HCT116 (cell line): ENCODE results near the gene TNIK. TPM values are rescaled to one million over a fixed set of nuclear protein-coding genes. Genes with fewer than 3 reads are reported as not detected.

Experiments used
- ATAC-seq: fragments of 200-7000 bp; cut with Tn5 transposase; 2 replicates; pipeline ENCODE4 v1.9.1; 2020; ENCODE audit warnings: mild to moderate bottlenecking, moderate library complexity
- BruUV-seq: library from RNA; stranded (reverse); fragments of 400-500 nt; replicated peaks from 2 replicates; lab custom pipeline; 2021; lab: Mats Ljungman, UMichigan
- CTCF ChIA-PET: fragments of 300-600 bp; sonication (Branson Sonifier 250); formaldehyde crosslinking; loops from one replicate; lab custom pipeline; 2021; ENCODE audit warnings: antibody characterized with exemption; lab: Charles Lee
- POLR2A ChIA-PET: fragments of 300-600, 350-600 bp; sonication (Branson Sonifier 250); formaldehyde crosslinking; loops from one replicate; lab custom pipeline; 2021; ENCODE audit warnings: antibody characterized with exemption; lab: Charles Lee
- RAD21 ChIA-PET, 2 experiments: fragments of 300-600 bp; sonication (Branson Sonifier 250); formaldehyde crosslinking; loops; one replicate each; lab custom pipeline; 2023; ENCODE audit warnings: low total read pairs in 2 of 2; ENCODE audit not compliant: uncharacterized antibody in 2 of 2, unreplicated experiment in 2 of 2, low non-redundant PET in 1 of 2; lab: Charles Lee
- DNase-seq: peaks from one replicate; pipeline ENCODE4 v3.0.0-alpha.2; 2010; ENCODE audit warnings: low read depth, low spot score
- H2AFZ ChIP-seq: fragments of 200-600 bp; shearing (Covaris generic), sonication (generic); 2 replicates; pipeline ENCODE4 v1.6.1; 2017; ENCODE audit warnings: low read depth, mixed run types, mixed read lengths, antibody characterized with exemption, low read length; ENCODE audit not compliant: poor library complexity, severe bottlenecking
- H3K27ac ChIP-seq: 2 replicates; pipeline ENCODE4 v1.5.1; 2012; ENCODE audit warnings: low read depth, low read length
- H3K27me3 ChIP-seq: fragments of 200-600 bp; sonication (generic); 2 replicates; pipeline ENCODE4 v1.6.1; 2016; ENCODE audit warnings: mixed run types, low read length, mixed read lengths; ENCODE audit not compliant: insufficient read depth
- H3K36me3 ChIP-seq, 2 experiments: fragments of 200-500 bp in 1 of 2; fragments of 200-600 bp in 1 of 2; sonication (Bioruptor generic) in 1 of 2; sonication (generic) in 1 of 2; 2 replicates each; pipeline versions ENCODE4 v1.5.1 to v1.6.1; 2014 to 2016; ENCODE audit warnings: low read length in 2 of 2, inconsistent platforms in 1 of 2, mixed read lengths in 1 of 2, mixed run types in 1 of 2; ENCODE audit not compliant: insufficient read depth in 2 of 2, control insufficient read depth in 1 of 2
- H3K4me1 ChIP-seq, 2 experiments: fragments of 200-600 bp in 1 of 2; sonication (generic) in 1 of 2; 2 replicates each; pipeline versions ENCODE4 v1.5.1 to v1.6.1; 2012 to 2017; ENCODE audit warnings: low read length in 2 of 2, inconsistent platforms in 1 of 2, mild to moderate bottlenecking in 1 of 2, mixed read lengths in 1 of 2, mixed run types in 1 of 2, moderate library complexity in 1 of 2; ENCODE audit not compliant: insufficient read depth in 2 of 2, control insufficient read depth in 1 of 2
- H3K4me2 ChIP-seq: fragments of 200-600 bp; sonication (generic); 2 replicates; pipeline ENCODE4 v1.6.1; 2017; ENCODE audit warnings: mixed run types, low read length, mixed read lengths
- H3K4me3 ChIP-seq, 2 experiments: fragments of 200-600 bp in 1 of 2; sonication (generic) in 1 of 2; replicated peaks in 1 of 2; 2 replicates each; pipeline ENCODE4 v1.5.1; 2011 to 2016; ENCODE audit warnings: low read length in 2 of 2, control low read depth in 1 of 2, low read depth in 1 of 2, mild to moderate bottlenecking in 1 of 2, mixed read lengths in 1 of 2, mixed run types in 1 of 2
- H3K79me2 ChIP-seq: fragments of 200-600 bp; sonication (generic); 2 replicates; pipeline ENCODE4 v1.6.1; 2017; ENCODE audit warnings: mild to moderate bottlenecking, mixed run types, low read length, moderate library complexity, mixed read lengths; ENCODE audit not compliant: insufficient read depth
- H3K9ac ChIP-seq: fragments of 200-600 bp; sonication (generic); 2 replicates; pipeline ENCODE4 v1.6.1; 2016; ENCODE audit warnings: low read length, mixed read lengths
- H3K9me2 ChIP-seq: fragments of 200-600 bp; sonication (generic), shearing (Covaris generic); 2 replicates; pipeline ENCODE4 v1.6.1; 2017; ENCODE audit warnings: mixed run types, mild to moderate bottlenecking, moderate library complexity; ENCODE audit not compliant: insufficient read depth
- H3K9me3 ChIP-seq, 2 experiments: fragments of 200-500 bp in 1 of 2; fragments of 200-600 bp in 1 of 2; sonication (Bioruptor generic) in 1 of 2; sonication (generic) in 1 of 2; 2 replicates each; pipeline ENCODE4 v1.6.1; 2014 to 2017; ENCODE audit warnings: low read length in 2 of 2, mixed read lengths in 2 of 2, inconsistent platforms in 1 of 2, low read depth in 1 of 2, mild to moderate bottlenecking in 1 of 2, mixed run types in 1 of 2, moderate library complexity in 1 of 2; ENCODE audit not compliant: control insufficient read depth in 1 of 2, insufficient read depth in 1 of 2
- H4K20me1 ChIP-seq: fragments of 200-600 bp; sonication (generic), shearing (Covaris generic); 2 replicates; pipeline ENCODE4 v1.6.1; 2017; ENCODE audit warnings: mixed run types, mild to moderate bottlenecking, moderate library complexity; ENCODE audit not compliant: insufficient read depth
- ATF3 ChIP-seq: IDR thresholded peaks from 2 replicates; pipeline ENCODE4 v1.6.1; 2012
- CBX3 ChIP-seq: IDR thresholded peaks from 2 replicates; pipeline ENCODE4 v1.6.1; 2012; ENCODE audit warnings: low read depth
- CEBPB ChIP-seq: IDR thresholded peaks from 2 replicates; pipeline ENCODE4 v1.6.1; 2012; ENCODE audit warnings: low read depth
- CTCF ChIP-seq, 3 experiments: fragments of 200-600 bp in 1 of 3; sonication (generic) in 1 of 3; IDR thresholded peaks in 2 of 3; conservative IDR thresholded peaks in 1 of 3; 2 replicates each; pipeline ENCODE4 v1.5.1; 2012 to 2017; ENCODE audit warnings: low read depth in 2 of 3, low read length in 2 of 3, antibody characterized with exemption in 1 of 3, borderline replicate concordance in 1 of 3, control low read depth in 1 of 3, mild to moderate bottlenecking in 1 of 3, mixed read lengths in 1 of 3, mixed run types in 1 of 3, moderate library complexity in 1 of 3; ENCODE audit not compliant: insufficient read depth in 1 of 3
- EZH2 ChIP-seq: fragments of 200-600 bp; sonication (generic); IDR thresholded peaks from 2 replicates; pipeline ENCODE4 v1.6.1; 2017; ENCODE audit warnings: antibody characterized with exemption, mixed run types
- EZH2phosphoT487 ChIP-seq: fragments of 200-600 bp; IDR thresholded peaks from 2 replicates; pipeline ENCODE4 v1.6.1; 2018; ENCODE audit warnings: antibody characterized with exemption, borderline replicate concordance
- FOSL1 ChIP-seq: IDR thresholded peaks from 2 replicates; pipeline ENCODE4 v1.6.1; 2012; ENCODE audit warnings: low read depth
- MAX ChIP-seq: IDR thresholded peaks from 2 replicates; pipeline ENCODE4 v1.6.1; 2012
- POLR2AphosphoS5 ChIP-seq: IDR thresholded peaks from 2 replicates; pipeline ENCODE4 v1.6.1; 2011; ENCODE audit warnings: mild to moderate bottlenecking, low read depth, low read length, moderate library complexity
- RAD21 ChIP-seq: IDR thresholded peaks from 2 replicates; pipeline ENCODE4 v1.6.1; 2012; ENCODE audit warnings: low read depth, mild to moderate bottlenecking
- REST ChIP-seq: IDR thresholded peaks from 2 replicates; pipeline ENCODE4 v1.6.1; 2012; ENCODE audit warnings: low read depth
- SRF ChIP-seq: IDR thresholded peaks from 2 replicates; pipeline ENCODE4 v1.6.1; 2012; ENCODE audit warnings: low read depth
- YY1 ChIP-seq: IDR thresholded peaks from 2 replicates; pipeline ENCODE4 v1.6.1; 2011; ENCODE audit warnings: low read length, low read depth, moderate library complexity, mild to moderate bottlenecking; ENCODE audit not compliant: insufficient replicate concordance; ENCODE audit errors: extremely low read depth
- ZFX ChIP-seq: fragments of 450-650 bp; IDR thresholded peaks from 2 replicates; pipeline ENCODE4 v1.6.1; 2017
- intact Hi-C: fragments of 100-400 bp; cut with micrococcal nuclease; formaldehyde crosslinking; loops from 2 replicates; pipeline ENCODE4 v1.10.0; 2022
- total RNA-seq: library from RNA; stranded (reverse); gene quantifications from one replicate; pipeline ENCODE4 v1.2.1, GENCODE V29; 2021; ENCODE audit not compliant: unreplicated experiment

The TNIK gene
- total RNA-seq, 1 experiment from 2014 or later: 24.1 TPM

- Histone ChIP-seq H3K9me3 (no peaks in the 10 kb centered on the region), H4K20me1 (no peaks in the 10 kb centered on the region), H3K4me1 (no peaks in the 10 kb centered on the region), H3K9me2 (no peaks in the 10 kb centered on the region), H3K79me2 (no peaks in the 10 kb centered on the region), H3K9ac (no peak overlapping the region), H3K4me2 (no peak overlapping the region), H3K27me3 (no peaks in the 10 kb centered on the region), H3K4me3 (no peak overlapping the region), H2AFZ (no peak overlapping the region), H3K27ac (no peak overlapping the region), H3K36me3 (no peaks in the 10 kb centered on the region)
- RAD21 ChIA-PET: no interaction called here
- TF ChIP-seq MAX (no peak), CTCF (IDR thresholded peaks at IDR 0.05 in 2 of 3, conservative IDR thresholded peaks at IDR 0.05 in 1 of 3; ENCODE audit: borderline replicate concordance in 1 of 3, insufficient read depth in 1 of 3, low read depth in 2 of 3, low read length in 2 of 3) (no peak), ATF3 (no peak), FOSL1 (no peak), POLR2AphosphoS5 (no peak), CBX3 (no peak), CEBPB (no peak), ZFX (no peak)
- POLR2A ChIA-PET: no interaction called here
- no TSS peak for BruUV-seq
- no peak for ATAC-seq
- no peak for DNase-seq
- CTCF ChIA-PET: no interaction called here
- intact Hi-C loops: no loop called here
Observed at GRCh38 chr3:171431550-171431949, 28.7 kb downstream of the TNIK start.

- BruUV-seq: no TSS peak
- no peak for DNase-seq
- CTCF ChIA-PET: no interaction called here
- no peaks in the 10 kb centered on the region for H3K79me2 ChIP-seq
- RAD21 ChIA-PET: no interaction called here
- no peak for TF ChIP-seq REST
- no peak for TF ChIP-seq RAD21
- no peak for TF ChIP-seq YY1
- TF ChIP-seq EZH2: no peak
- no peak for TF ChIP-seq EZH2phosphoT487
- TF ChIP-seq SRF: no peak
- no peaks in the 10 kb centered on the region for H3K9me2 ChIP-seq
- no peak overlapping the region for H3K9ac ChIP-seq
- intact Hi-C loops: no loop called here
- no peaks in the 10 kb centered on the region for H3K27me3 ChIP-seq
- H3K4me1 ChIP-seq: no peaks in the 10 kb centered on the region
- H2AFZ ChIP-seq: no peak overlapping the region
- ATAC-seq: no peak
- H4K20me1 ChIP-seq: no peaks in the 10 kb centered on the region
- no peaks in the 10 kb centered on the region for H3K9me3 ChIP-seq
- no peaks in the 10 kb centered on the region for H3K36me3 ChIP-seq
- H3K4me2 ChIP-seq: no peak overlapping the region
- no peak overlapping the region for H3K27ac ChIP-seq
- POLR2A ChIA-PET: no interaction called here
- no peak overlapping the region for H3K4me3 ChIP-seq
Observed at GRCh38 chr3:171430530-171430929, 29.7 kb downstream of the TNIK start.
